GM12878 (cell line): ENCODE measurements around the gene CBLB.

ENCODE experiments used
- ATF7 ChIP-seq: fragments of 450-650 bp; IDR thresholded peaks from 2 replicates; pipeline ENCODE4 v1.6.1; 2016; ENCODE audit warnings: low read depth, mild to moderate bottlenecking
- CTCF ChIP-seq, 3 experiments: IDR thresholded peaks in 2 of 3; conservative IDR thresholded peaks in 1 of 3; 2 replicates each; pipeline ENCODE4 v1.5.1; 2011; ENCODE audit warnings: low read depth in 3 of 3, low read length in 3 of 3, mild to moderate bottlenecking in 3 of 3, control low read depth in 2 of 3, moderate library complexity in 2 of 3, inconsistent platforms in 1 of 3, mixed read lengths in 1 of 3; ENCODE audit not compliant: control insufficient read depth in 2 of 3, insufficient read depth in 1 of 3; ENCODE audit errors: extremely low read depth in 1 of 3
- ELK1 ChIP-seq: IDR thresholded peaks from 2 replicates; pipeline ENCODE4 v1.6.1; 2012; ENCODE audit warnings: low read depth, low read length, improper control_type of control experiment
- EZH2 ChIP-seq: IDR thresholded peaks from 2 replicates; pipeline ENCODE4 v1.6.1; 2012; ENCODE audit warnings: low read depth, mild to moderate bottlenecking, control low read depth, inconsistent platforms, low read length, borderline replicate concordance; ENCODE audit not compliant: control insufficient read depth
- JUNB ChIP-seq: IDR thresholded peaks from 2 replicates; pipeline ENCODE4 v1.6.1; 2016; ENCODE audit warnings: antibody characterized with exemption, mild to moderate bottlenecking
- MAX ChIP-seq: IDR thresholded peaks from 2 replicates; pipeline ENCODE4 v1.6.1; 2012; ENCODE audit warnings: low read depth, low read length, improper control_type of control experiment
- NBN ChIP-seq: fragments of 450-650 bp; IDR thresholded peaks from 2 replicates; pipeline ENCODE4 v1.6.1; 2016
- POLR2A ChIP-seq: IDR thresholded peaks from 2 replicates; pipeline ENCODE4 v1.6.1; 2011; ENCODE audit warnings: low read depth, mild to moderate bottlenecking, low read length
- ZNF384 ChIP-seq: IDR thresholded peaks from 2 replicates; pipeline ENCODE4 v1.6.1; 2012; ENCODE audit warnings: low read depth, mild to moderate bottlenecking, low read length, improper control_type of control experiment, borderline replicate concordance

- TF ChIP-seq CTCF (IDR thresholded peaks at IDR 0.05 in 2 of 3, conservative IDR thresholded peaks at IDR 0.05 in 1 of 3; ENCODE audit: control insufficient read depth in 2 of 3, extremely low read depth in 1 of 3, insufficient read depth in 1 of 3, low read depth in 3 of 3, low read length in 3 of 3): no peak
- TF ChIP-seq MAX: no peak
- TF ChIP-seq EZH2: no peak
- TF ChIP-seq ATF7: no peak
- TF ChIP-seq ELK1: no peak
- TF ChIP-seq POLR2A: no peak
- TF ChIP-seq ZNF384: no peak
- no peak for TF ChIP-seq JUNB
- TF ChIP-seq NBN: no peak
These were observed 105.8 kb downstream of the CBLB start for GRCh38 chr3:105762749-105763658.
